GM12878 (cell line): ENCODE measurements around the gene CTNNBL1. TPM values are rescaled to one million over a fixed set of nuclear protein-coding genes. Genes with fewer than 3 reads are reported as not detected.
A peak's percentile ranks its signal among the peaks of the same experiment; 100 is the strongest.

Source experiments
- ATAC-seq: fragments of 200-7000 bp; cut with Tn5 transposase; 3 replicates; pipeline ENCODE4 v1.9.1; 2020; ENCODE audit warnings: mild to moderate bottlenecking, moderate library complexity
- BruUV-seq: library from RNA; stranded (reverse); fragments of 400-500 nt; replicated peaks from 2 replicates; lab custom pipeline; 2021; lab: Mats Ljungman, UMichigan
- CTCF ChIA-PET: fragments of 300-600 bp; sonication (Branson Sonifier 250); formaldehyde crosslinking; extraction: SDS; loops from one replicate; lab custom pipeline; 2021; ENCODE audit warnings: inconsistent platforms; lab: Yijun Ruan, JAX
- POLR2A ChIA-PET: fragments of 350-600 bp; formaldehyde crosslinking; extraction: SDS; loops from one replicate; lab custom pipeline; 2021; ENCODE audit warnings: inconsistent platforms; lab: Charles Lee
- RAD21 ChIA-PET: fragments of 300-600 bp; sonication (Branson Sonifier 250); formaldehyde crosslinking; loops from one replicate; lab custom pipeline; 2023; ENCODE audit warnings: antibody characterized with exemption; ENCODE audit not compliant: unreplicated experiment; lab: Charles Lee
- SMC1A ChIA-PET: fragments of 300-600 bp; sonication (Branson Sonifier 250); formaldehyde crosslinking; loops from one replicate; lab custom pipeline; 2023; ENCODE audit not compliant: unreplicated experiment, uncharacterized antibody; lab: Charles Lee
- DNase-seq: peaks from one replicate; pipeline ENCODE4 v3.0.0-alpha.2; 2011; ENCODE audit warnings: low read depth, low spot score
- FAIRE-seq: peaks from 3 replicates; lab custom pipeline; 2011; peaks lifted over from hg19 to GRCh38; lab: Jason Lieb, UNC
- H2AFZ ChIP-seq: 2 replicates; pipeline ENCODE4 v1.6.0; 2011; ENCODE audit warnings: low read depth, low read length, control low read depth; ENCODE audit not compliant: control insufficient read depth
- H3K27ac ChIP-seq: 2 replicates; pipeline ENCODE4 v1.5.1; 2011; ENCODE audit warnings: control low read depth; ENCODE audit not compliant: control insufficient read depth, insufficient read depth
- H3K27me3 ChIP-seq, 2 experiments: replicated peaks in 1 of 2; 2 replicates each; pipeline versions ENCODE4 v1.6.0 to v1.6.1; 2011; ENCODE audit warnings: low read length in 1 of 2; ENCODE audit not compliant: control insufficient read depth in 2 of 2, insufficient read depth in 2 of 2
- H3K36me3 ChIP-seq, 2 experiments: 2 replicates each; pipeline ENCODE4 v1.5.1; 2011; ENCODE audit warnings: low read length in 1 of 2; ENCODE audit not compliant: control insufficient read depth in 2 of 2, insufficient read depth in 2 of 2
- H3K4me1 ChIP-seq: 2 replicates; pipeline ENCODE4 v1.6.1; 2011; ENCODE audit warnings: mild to moderate bottlenecking, low read length, moderate library complexity, mixed read lengths; ENCODE audit not compliant: control insufficient read depth, insufficient read depth
- H3K4me2 ChIP-seq: 2 replicates; pipeline ENCODE4 v1.6.0; 2011; ENCODE audit warnings: control low read depth; ENCODE audit not compliant: control insufficient read depth, insufficient read depth
- H3K4me3 ChIP-seq: fragments of 200-600 bp; sonication (generic); 2 replicates; pipeline ENCODE4 v1.5.1; 2016
- H3K79me2 ChIP-seq: 2 replicates; pipeline ENCODE4 v1.6.0; 2011; ENCODE audit warnings: low read length; ENCODE audit not compliant: control insufficient read depth, insufficient read depth
- H3K9ac ChIP-seq: 2 replicates; pipeline ENCODE4 v1.8.0; 2011; ENCODE audit warnings: low read length, control low read depth, mixed read lengths; ENCODE audit not compliant: control insufficient read depth, insufficient read depth
- H3K9me3 ChIP-seq: replicated peaks from 3 replicates; pipeline ENCODE4 v1.5.1; 2011; ENCODE audit warnings: mild to moderate bottlenecking, low read length; ENCODE audit not compliant: control insufficient read depth, insufficient read depth
- H4K20me1 ChIP-seq: 2 replicates; pipeline ENCODE4 v1.6.0; 2011; ENCODE audit not compliant: control insufficient read depth, insufficient read depth
- EGR1 ChIP-seq, 2 experiments: IDR thresholded peaks; 1 replicate in 1 of 2; 2 replicates in 1 of 2; pipeline ENCODE4 v1.6.1; 2011 to 2012; ENCODE audit warnings: low read depth in 2 of 2, low read length in 2 of 2, borderline replicate concordance in 1 of 2, mild to moderate bottlenecking in 1 of 2, moderate library complexity in 1 of 2
- FOXK2 ChIP-seq: fragments of 450-650 bp; IDR thresholded peaks from 2 replicates; pipeline ENCODE4 v1.6.1; 2017; ENCODE audit warnings: mild to moderate bottlenecking, moderate library complexity
- MEF2B ChIP-seq: fragments of 450-650 bp; IDR thresholded peaks from 2 replicates; pipeline ENCODE4 v1.6.1; 2018; ENCODE audit warnings: mild to moderate bottlenecking, moderate library complexity; ENCODE audit not compliant: partially characterized antibody, poor library complexity, severe bottlenecking
- SPI1 ChIP-seq: IDR thresholded peaks from 2 replicates; pipeline ENCODE4 v1.6.1; 2011; ENCODE audit warnings: low read depth, mild to moderate bottlenecking, low read length, moderate library complexity, borderline replicate concordance; ENCODE audit not compliant: insufficient read depth
- TARDBP ChIP-seq: IDR thresholded peaks from 2 replicates; pipeline ENCODE4 v1.6.1; 2016; ENCODE audit warnings: borderline replicate concordance
- TCF7 ChIP-seq: IDR thresholded peaks from 2 replicates; pipeline ENCODE4 v1.6.1; 2014; ENCODE audit warnings: antibody characterized with exemption, borderline replicate concordance
- WGBS: methylation state at CpG from one replicate; pipeline ENCODE4 v1.1.6; 2016; ENCODE audit warnings: low lambda C conversion rate; ENCODE audit not compliant: insufficient replicate concordance, insufficient coverage; ENCODE audit errors: missing lambda C conversion rate; 5-methylcytosine and 5-hydroxymethylcytosine counted together
- in situ Hi-C: fragments of 300-500 bp; cut with MboI; formaldehyde crosslinking; loops from 9 replicates; pipeline ENCODE4 v1.14.3; 2018; ENCODE audit warnings: mixed read lengths
- intact Hi-C: fragments of 100-400 bp; cut with micrococcal nuclease; formaldehyde crosslinking; loops from one replicate; pipeline ENCODE4 v1.14.2; 2022; ENCODE audit not compliant: unreplicated experiment
- polyA plus RNA-seq, 11 experiments: library from polyadenylated mRNA; depleted of rRNA in 4 of 11; unstranded in 6 of 11; stranded (reverse) in 5 of 11; fragments of >200 nt; fragmentation: Nextera tagmentation in 4 of 11; fragmentation: Illumina TruSeq in 1 of 11; extraction: Ambion mirVana in 4 of 11; extraction: Trizol in 1 of 11; gene quantifications; 1 replicate in 1 of 11; 2 replicates in 10 of 11; pipeline versions ENCODE4 v1.2.1 to v1.2.3, GENCODE V29; 2011 to 2016; ENCODE audit warnings: inconsistent platforms in 2 of 11, missing spikeins in 2 of 11, low read depth in 1 of 11
- total RNA-seq, 4 experiments: library from RNA; depleted of rRNA in 3 of 4; stranded (reverse); fragments of >200 nt in 3 of 4; fragmentation: Illumina TruSeq in 1 of 4; extraction: Trizol in 1 of 4; gene quantifications; 2 replicates each; pipeline versions ENCODE4 v1.2.1 to v1.2.3, GENCODE V29; 2013 to 2021
- TF ChIP-seq, protein P1 (sequence below): fragments of 150-350 bp; IDR thresholded peaks from 2 replicates; pipeline ENCODE4 v1.6.1; 2016; ENCODE audit warnings: low read depth, low read length
- TF ChIP-seq, protein P2 (sequence below): fragments of 450-650 bp; IDR thresholded peaks from 2 replicates; pipeline ENCODE4 v1.6.1; 2017; ENCODE audit warnings: mild to moderate bottlenecking, moderate library complexity
- TF ChIP-seq, protein P3 (sequence below): fragments of 450-650 bp; conservative IDR thresholded peaks from 2 replicates; pipeline ENCODE4 v1.6.1; 2017; ENCODE audit warnings: mild to moderate bottlenecking, moderate library complexity
- TF ChIP-seq, protein P4 (sequence below): fragments of 450-650 bp; IDR thresholded peaks from 2 replicates; pipeline ENCODE4 v1.6.1; 2018; ENCODE audit warnings: mild to moderate bottlenecking, low read depth, moderate library complexity; ENCODE audit not compliant: partially characterized antibody

CTNNBL1 gene
- total and polyA plus RNA-seq, 10 of the 15 experiments (the other 5 are each of a cell fraction or from before 2014, with no cell fraction given), result 43.1 to 102 (median 67.8) TPM

DNA sequence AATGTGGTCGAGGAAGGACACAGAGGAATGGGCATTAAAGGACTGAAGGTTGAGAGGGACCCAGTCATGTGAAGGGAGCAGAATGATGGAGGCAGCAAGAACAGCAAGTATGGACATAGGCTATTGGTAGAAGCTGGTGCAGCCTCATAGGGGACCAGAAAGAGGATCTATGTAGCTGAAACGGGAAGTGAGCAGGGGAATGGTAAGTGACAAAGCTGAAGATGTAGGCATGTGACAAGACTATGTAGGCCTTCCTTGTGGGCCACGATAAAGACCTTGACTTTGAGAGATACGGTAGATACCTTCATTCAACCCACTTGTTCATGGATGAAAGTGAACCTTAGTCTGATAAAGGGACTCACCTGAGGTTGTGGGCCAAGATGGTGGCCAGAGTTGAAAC lies 3.5 kb downstream of the CTNNBL1 start:
- POLR2A ChIA-PET, result interaction anchor here (0.5 kb wide), 2 partner anchors 525 to 828 kb away, joined by 3 read pairs; no protein-coding TSS in a partner anchor
- peaks cover 18% of the 10 kb centered on the region for H3K4me1 ChIP-seq
- 15% methylated on average over 4 of the region's 4 CpGs for WGBS
- H4K20me1 ChIP-seq, result no peaks in the 10 kb centered on the region
- in situ Hi-C loops (no loop called here), intact Hi-C loops (no loop called here)
- H3K27ac ChIP-seq, result peak overlapping the region; percentile 48; the same call in 1 of the 2 replicates
- H3K9me3 ChIP-seq, result no peaks in the 10 kb centered on the region; the same call in 1 of the 3 replicates
- DNase-seq (peak; percentile 66), FAIRE-seq (peak; percentile 87), ATAC-seq (peak; percentile 82)
- CTCF ChIA-PET, result no interaction called here
- RAD21 ChIA-PET, result interaction anchor here (0.6 to 1.2 kb wide), 3 partner anchors 31 to 295 kb away, joined by 3 to 4 read pairs (median 3); no protein-coding TSS in a partner anchor
- 0 out of 4 replicates have a peak, but pooled peaks cover 0 to 3% of the 10 kb centered on the region in 2 experiments for H3K36me3 ChIP-seq
- peak overlapping the region; percentile 44 for H3K4me2 ChIP-seq
- SMC1A ChIA-PET, result interaction anchor here (0.7 to 2.0 kb wide), 6 partner anchors 10 to 126 kb away, joined by 3 to 7 read pairs (median 4); no protein-coding TSS in a partner anchor
- H3K4me3 ChIP-seq, result 0 out of 2 replicates have a peak overlapping the region, but pooled peaks have one; percentile 22
- H2AFZ ChIP-seq, result peak overlapping the region; percentile 26
- H3K9ac ChIP-seq, result no peak overlapping the region
- H3K79me2 ChIP-seq, result peaks cover 41% of the 10 kb centered on the region
- H3K27me3 ChIP-seq, result no peaks in the 10 kb centered on the region
- BruUV-seq, result no TSS peak
- TF ChIP-seq TARDBP, result no peak
- no peak for TF ChIP-seq MEF2B
- TF ChIP-seq, protein P1, sequence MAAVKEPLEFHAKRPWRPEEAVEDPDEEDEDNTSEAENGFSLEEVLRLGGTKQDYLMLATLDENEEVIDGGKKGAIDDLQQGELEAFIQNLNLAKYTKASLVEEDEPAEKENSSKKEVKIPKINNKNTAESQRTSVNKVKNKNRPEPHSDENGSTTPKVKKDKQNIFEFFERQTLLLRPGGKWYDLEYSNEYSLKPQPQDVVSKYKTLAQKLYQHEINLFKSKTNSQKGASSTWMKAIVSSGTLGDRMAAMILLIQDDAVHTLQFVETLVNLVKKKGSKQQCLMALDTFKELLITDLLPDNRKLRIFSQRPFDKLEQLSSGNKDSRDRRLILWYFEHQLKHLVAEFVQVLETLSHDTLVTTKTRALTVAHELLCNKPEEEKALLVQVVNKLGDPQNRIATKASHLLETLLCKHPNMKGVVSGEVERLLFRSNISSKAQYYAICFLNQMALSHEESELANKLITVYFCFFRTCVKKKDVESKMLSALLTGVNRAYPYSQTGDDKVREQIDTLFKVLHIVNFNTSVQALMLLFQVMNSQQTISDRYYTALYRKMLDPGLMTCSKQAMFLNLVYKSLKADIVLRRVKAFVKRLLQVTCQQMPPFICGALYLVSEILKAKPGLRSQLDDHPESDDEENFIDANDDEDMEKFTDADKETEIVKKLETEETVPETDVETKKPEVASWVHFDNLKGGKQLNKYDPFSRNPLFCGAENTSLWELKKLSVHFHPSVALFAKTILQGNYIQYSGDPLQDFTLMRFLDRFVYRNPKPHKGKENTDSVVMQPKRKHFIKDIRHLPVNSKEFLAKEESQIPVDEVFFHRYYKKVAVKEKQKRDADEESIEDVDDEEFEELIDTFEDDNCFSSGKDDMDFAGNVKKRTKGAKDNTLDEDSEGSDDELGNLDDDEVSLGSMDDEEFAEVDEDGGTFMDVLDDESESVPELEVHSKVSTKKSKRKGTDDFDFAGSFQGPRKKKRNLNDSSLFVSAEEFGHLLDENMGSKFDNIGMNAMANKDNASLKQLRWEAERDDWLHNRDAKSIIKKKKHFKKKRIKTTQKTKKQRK, result no peak
- TF ChIP-seq TCF7, result no peak
- TF ChIP-seq EGR1 (IDR thresholded peaks at IDR 0.05; ENCODE audit: borderline replicate concordance in 1 of 2, low read depth in 2 of 2, low read length in 2 of 2), result no peak
- TF ChIP-seq, protein P2, sequence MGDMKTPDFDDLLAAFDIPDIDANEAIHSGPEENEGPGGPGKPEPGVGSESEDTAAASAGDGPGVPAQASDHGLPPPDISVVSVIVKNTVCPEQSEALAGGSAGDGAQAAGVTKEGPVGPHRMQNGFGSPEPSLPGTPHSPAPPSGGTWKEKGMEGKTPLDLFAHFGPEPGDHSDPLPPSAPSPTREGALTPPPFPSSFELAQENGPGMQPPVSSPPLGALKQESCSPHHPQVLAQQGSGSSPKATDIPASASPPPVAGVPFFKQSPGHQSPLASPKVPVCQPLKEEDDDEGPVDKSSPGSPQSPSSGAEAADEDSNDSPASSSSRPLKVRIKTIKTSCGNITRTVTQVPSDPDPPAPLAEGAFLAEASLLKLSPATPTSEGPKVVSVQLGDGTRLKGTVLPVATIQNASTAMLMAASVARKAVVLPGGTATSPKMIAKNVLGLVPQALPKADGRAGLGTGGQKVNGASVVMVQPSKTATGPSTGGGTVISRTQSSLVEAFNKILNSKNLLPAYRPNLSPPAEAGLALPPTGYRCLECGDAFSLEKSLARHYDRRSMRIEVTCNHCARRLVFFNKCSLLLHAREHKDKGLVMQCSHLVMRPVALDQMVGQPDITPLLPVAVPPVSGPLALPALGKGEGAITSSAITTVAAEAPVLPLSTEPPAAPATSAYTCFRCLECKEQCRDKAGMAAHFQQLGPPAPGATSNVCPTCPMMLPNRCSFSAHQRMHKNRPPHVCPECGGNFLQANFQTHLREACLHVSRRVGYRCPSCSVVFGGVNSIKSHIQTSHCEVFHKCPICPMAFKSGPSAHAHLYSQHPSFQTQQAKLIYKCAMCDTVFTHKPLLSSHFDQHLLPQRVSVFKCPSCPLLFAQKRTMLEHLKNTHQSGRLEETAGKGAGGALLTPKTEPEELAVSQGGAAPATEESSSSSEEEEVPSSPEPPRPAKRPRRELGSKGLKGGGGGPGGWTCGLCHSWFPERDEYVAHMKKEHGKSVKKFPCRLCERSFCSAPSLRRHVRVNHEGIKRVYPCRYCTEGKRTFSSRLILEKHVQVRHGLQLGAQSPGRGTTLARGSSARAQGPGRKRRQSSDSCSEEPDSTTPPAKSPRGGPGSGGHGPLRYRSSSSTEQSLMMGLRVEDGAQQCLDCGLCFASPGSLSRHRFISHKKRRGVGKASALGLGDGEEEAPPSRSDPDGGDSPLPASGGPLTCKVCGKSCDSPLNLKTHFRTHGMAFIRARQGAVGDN, result peak; percentile 94
- TF ChIP-seq, protein P3, sequence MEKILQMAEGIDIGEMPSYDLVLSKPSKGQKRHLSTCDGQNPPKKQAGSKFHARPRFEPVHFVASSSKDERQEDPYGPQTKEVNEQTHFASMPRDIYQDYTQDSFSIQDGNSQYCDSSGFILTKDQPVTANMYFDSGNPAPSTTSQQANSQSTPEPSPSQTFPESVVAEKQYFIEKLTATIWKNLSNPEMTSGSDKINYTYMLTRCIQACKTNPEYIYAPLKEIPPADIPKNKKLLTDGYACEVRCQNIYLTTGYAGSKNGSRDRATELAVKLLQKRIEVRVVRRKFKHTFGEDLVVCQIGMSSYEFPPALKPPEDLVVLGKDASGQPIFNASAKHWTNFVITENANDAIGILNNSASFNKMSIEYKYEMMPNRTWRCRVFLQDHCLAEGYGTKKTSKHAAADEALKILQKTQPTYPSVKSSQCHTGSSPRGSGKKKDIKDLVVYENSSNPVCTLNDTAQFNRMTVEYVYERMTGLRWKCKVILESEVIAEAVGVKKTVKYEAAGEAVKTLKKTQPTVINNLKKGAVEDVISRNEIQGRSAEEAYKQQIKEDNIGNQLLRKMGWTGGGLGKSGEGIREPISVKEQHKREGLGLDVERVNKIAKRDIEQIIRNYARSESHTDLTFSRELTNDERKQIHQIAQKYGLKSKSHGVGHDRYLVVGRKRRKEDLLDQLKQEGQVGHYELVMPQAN, result no peak
- no peak for TF ChIP-seq FOXK2
- TF ChIP-seq, protein P4, sequence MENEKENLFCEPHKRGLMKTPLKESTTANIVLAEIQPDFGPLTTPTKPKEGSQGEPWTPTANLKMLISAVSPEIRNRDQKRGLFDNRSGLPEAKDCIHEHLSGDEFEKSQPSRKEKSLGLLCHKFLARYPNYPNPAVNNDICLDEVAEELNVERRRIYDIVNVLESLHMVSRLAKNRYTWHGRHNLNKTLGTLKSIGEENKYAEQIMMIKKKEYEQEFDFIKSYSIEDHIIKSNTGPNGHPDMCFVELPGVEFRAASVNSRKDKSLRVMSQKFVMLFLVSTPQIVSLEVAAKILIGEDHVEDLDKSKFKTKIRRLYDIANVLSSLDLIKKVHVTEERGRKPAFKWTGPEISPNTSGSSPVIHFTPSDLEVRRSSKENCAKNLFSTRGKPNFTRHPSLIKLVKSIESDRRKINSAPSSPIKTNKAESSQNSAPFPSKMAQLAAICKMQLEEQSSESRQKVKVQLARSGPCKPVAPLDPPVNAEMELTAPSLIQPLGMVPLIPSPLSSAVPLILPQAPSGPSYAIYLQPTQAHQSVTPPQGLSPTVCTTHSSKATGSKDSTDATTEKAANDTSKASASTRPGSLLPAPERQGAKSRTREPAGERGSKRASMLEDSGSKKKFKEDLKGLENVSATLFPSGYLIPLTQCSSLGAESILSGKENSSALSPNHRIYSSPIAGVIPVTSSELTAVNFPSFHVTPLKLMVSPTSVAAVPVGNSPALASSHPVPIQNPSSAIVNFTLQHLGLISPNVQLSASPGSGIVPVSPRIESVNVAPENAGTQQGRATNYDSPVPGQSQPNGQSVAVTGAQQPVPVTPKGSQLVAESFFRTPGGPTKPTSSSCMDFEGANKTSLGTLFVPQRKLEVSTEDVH, result no peak
- TF ChIP-seq SPI1, result peak; percentile 98
